HL-60 (cell line): Measurements from ENCODE around the gene LRFN5.

ENCODE experiments used
- CTCF ChIP-seq: IDR thresholded peaks from one replicate; pipeline ENCODE4 v1.5.1; 2011; ENCODE audit warnings: low read length, control low read depth, inconsistent platforms; ENCODE audit not compliant: insufficient read depth
- GABPA ChIP-seq: IDR thresholded peaks from 2 replicates; pipeline ENCODE4 v1.6.1; 2012; ENCODE audit warnings: low read depth
- POLR2AphosphoS5 ChIP-seq: IDR thresholded peaks from 2 replicates; pipeline ENCODE4 v1.6.1; 2012; ENCODE audit warnings: low read depth
- REST ChIP-seq: IDR thresholded peaks from 2 replicates; pipeline ENCODE4 v1.6.1; 2012; ENCODE audit warnings: low read depth; ENCODE audit not compliant: insufficient replicate concordance
- SPI1 ChIP-seq: IDR thresholded peaks from 2 replicates; pipeline ENCODE4 v1.6.1; 2012; ENCODE audit warnings: low read depth, mild to moderate bottlenecking, borderline replicate concordance

DNA sequence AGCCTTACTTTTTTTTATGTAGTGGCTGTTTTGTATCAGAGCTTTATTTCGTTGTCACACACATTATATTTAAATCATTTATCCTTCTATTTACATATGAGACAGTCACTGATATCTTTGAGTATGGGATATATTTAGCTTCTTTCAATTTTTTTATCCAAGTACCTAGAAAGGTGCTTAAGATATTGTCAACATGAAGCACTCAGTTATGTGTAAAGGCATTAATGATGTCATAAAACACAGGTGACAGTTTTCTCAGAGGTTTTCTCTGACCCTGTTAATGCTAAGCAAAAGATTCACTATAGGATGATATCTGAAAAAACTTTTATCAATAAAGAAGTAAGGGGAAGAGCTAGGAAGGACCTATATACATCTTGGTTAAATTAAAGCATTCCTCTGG is 23.2 kb downstream of the LRFN5 start:
- TF ChIP-seq CTCF, result no peak
- TF ChIP-seq REST, result no peak
- TF ChIP-seq POLR2AphosphoS5, result no peak
- TF ChIP-seq SPI1, result no peak
- no peak for TF ChIP-seq GABPA
